HG03521 (cell line): ENCODE measurements around the gene SNRNP48.

Source experiments
- ATAC-seq: cut with Tn5 transposase; IDR thresholded peaks from one replicate; pipeline ENCODE4 v1.9.1; 2021; ENCODE audit warnings: mild to moderate bottlenecking, moderate library complexity; ENCODE audit not compliant: unreplicated experiment

The SNRNP48 gene

DNA sequence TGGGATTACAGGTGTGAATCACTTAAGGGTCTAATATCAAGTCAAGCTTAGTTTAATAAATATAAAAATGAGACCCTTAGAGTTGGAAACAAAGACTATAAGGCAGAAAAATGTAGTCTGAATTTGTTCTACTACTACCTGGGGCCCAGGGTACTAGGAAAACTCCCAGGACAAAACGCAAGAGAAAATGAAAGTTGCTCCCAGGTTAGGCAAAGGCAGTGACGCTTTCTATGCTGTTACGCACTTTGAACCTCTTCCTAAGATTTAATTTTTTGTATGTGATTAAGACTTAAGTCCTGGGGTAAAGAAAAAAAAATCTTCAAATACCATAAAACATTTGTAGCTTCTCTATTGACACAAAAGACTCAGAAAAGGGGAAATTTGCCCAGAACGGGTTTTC is 31.2 kb upstream of the SNRNP48 start:
- no peak for ATAC-seq

DNA sequence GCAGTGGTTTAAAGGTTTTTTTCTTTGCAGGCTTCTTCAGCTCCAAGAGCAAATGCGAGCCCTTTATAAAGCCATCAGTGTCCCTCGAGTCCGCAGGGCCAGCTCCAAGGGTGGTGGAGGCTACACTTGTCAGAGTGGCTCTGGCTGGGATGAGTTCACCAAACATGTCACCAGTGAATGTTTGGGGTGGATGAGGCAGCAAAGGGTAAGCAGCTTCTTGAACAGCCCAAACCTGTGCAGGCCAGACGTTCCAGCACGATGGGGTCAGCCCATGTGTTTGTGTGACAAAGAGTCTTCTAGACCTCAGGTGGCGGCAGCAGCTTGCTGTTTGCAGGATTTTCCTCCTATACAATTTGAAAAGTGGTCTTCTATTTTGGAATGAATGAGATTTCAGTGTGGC is 30.8 kb upstream of the SNRNP48 start:
- ATAC-seq: no peak

DNA sequence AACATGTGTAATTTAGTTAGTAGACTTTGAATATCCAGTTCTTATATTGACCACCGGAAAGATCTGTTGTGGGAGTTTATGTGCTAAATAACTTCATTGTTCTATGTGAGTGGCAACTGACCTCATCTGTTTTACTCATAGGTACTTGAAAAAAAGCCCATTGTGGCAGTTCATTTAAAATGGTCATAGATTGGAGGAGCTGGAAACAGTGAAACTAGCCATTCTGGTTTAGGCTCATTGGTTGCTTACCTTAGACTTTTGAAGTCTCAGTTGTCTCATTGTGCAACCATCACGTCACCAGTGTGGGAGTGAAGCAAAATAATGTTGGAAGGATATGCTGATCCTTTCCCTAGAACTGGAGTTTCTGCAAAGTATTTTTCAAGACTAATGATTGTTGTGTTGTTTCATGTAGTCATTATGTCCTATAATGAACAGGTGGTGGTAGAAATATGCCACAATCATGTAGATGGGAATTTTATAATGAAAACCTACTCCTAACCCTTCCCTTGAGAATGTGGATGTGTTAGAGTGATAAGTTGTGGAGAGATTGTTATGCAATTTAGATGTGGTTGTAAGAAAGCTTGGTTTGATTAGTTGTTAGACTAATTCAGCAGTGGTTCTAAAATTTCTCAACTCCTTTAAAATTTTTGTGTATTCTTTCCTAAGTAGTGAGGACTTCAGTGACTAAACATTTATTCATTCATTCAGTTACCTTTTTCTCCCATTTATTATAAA is 30.2 kb upstream of the SNRNP48 start:
- ATAC-seq: no peak

DNA sequence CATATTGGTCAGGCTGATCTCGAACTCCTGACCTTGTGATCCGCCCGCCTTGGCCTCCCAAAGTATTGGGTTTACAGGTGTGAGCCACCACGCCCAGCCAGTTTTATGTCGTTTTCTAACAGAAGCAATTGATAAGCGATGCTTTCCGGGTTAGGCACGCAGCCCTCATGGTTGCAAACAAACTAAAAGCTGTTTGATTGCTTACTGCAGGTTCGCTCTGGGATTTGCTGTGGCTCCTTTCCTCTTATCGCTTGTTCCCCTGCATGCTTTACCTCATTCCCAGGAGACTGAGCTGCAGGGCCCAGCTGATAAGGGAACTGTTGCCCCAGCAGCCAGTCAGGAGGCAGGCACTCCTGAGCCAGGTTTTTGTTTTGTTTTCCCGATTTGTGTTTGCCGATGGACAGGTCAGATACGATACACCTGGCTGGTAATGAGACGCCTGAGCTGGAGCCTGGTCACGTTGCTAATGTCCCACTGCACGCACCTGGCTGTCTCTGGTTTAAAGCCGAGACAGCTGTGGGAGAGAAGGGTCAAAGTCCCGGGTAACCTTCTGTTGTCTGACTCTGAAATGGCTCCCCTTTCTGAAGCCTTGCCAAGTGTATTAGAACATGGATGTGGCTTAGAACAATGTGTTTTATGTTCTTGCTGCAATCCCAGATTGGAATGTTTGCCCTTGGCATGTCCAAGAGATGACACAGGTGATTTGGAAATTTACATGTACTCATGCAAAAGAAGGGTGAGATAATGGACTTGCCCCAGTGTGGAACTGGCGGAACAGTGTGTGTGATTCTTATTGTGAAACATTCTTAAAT is 28.6 kb upstream of the SNRNP48 start:
- ATAC-seq: no peak

DNA sequence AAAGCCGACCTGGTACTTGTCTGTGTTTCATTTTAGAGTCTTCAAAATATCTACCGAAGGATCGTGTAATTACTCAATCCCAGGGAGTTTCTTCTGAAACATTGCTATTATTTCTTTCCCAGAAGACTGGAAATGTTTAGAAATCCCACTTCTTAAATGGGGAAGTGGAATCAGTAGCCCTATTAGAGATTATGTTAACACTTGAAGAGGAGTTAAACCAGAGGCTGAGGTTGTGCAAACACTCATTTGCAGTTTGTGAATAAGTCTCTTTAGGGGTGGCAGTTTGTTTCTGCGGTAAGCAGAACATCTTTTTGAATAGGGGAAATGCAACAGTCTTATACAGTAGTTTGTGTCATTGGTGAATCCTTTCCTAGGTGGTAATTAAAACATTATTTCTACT is 27.2 kb upstream of the SNRNP48 start:
- ATAC-seq: no peak

DNA sequence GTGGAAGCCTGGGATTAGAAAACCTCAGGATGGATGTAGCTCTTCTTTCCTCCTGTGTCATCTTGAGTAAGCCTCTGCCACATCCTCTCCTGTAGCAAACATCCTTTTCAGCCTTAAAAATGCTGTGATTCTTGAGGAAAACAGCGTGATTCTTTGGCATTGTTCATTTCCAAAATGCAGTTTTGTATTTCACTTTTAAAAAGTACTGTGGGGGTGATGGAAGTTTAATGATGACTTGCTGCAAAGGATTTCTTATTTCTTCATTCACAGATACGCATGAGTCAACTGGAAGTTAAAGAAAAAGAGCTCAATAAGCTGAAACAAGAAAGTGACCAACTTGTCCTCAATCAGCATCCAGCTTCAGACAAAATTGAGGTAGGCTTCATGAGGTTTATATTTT is 23.9 kb upstream of the SNRNP48 start:
- no peak for ATAC-seq

DNA sequence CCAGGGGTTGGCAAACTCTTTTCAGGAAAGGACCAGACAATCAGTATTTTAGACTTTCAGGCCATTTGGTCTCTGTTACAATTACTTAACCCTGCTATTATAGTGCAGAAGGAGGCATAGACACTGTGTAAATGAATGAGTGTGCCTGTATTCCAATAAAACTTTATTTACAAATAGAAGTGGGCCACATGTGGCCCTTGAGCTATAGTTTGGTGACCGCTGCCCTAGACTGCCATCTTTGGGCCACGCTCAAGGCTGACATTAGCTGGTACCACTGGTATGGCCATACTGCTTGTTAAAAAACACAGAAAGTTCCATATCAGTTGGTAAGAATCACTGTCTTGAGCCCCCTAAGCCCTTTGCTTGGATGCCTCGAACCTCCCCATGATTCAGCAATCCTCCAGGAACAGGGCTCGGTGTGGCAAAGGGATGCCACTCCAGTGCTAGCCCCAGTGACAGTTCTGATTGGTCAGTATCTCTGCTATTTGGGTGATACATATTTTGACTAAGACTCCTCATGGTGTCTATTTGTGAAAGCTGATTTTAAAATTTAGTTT is 23.3 kb upstream of the SNRNP48 start:
- ATAC-seq: no peak

DNA sequence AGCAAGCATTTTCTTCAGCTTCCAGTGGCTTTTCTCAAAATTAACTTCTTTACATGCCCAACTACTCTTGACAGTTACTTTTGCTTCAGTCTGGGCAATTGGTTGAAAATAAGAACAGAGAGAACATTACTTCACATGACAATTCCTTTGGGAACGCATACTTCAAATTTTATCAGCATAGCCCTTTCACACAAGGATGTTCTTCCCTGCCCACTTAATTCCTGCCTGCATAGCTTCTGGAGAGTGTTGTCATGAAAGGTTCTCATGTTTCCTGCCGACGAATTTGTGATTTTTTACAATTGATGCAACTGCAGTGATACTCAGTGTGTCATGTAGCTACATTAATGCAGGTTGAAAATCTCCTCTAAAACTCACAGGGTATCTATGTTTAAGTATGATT is 22.0 kb upstream of the SNRNP48 start:
- no peak for ATAC-seq

DNA sequence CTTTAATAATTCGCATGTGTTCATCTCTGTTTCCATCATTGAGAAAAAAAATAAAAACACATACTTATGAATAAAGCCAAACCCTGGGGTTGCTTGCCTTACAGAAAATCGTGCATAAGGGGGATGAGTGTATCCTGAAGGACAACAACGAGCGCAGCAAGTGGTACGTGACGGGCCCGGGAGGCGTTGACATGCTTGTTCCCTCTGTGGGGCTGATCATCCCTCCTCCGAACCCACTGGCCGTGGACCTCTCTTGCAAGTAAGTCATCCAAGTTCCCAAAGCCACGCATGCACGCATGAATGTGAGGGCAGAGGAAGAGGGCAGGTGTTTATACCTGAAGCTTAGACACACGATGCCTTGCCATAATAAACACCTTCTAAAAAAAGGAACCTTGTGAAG is 20.9 kb upstream of the SNRNP48 start:
- no peak for ATAC-seq

DNA sequence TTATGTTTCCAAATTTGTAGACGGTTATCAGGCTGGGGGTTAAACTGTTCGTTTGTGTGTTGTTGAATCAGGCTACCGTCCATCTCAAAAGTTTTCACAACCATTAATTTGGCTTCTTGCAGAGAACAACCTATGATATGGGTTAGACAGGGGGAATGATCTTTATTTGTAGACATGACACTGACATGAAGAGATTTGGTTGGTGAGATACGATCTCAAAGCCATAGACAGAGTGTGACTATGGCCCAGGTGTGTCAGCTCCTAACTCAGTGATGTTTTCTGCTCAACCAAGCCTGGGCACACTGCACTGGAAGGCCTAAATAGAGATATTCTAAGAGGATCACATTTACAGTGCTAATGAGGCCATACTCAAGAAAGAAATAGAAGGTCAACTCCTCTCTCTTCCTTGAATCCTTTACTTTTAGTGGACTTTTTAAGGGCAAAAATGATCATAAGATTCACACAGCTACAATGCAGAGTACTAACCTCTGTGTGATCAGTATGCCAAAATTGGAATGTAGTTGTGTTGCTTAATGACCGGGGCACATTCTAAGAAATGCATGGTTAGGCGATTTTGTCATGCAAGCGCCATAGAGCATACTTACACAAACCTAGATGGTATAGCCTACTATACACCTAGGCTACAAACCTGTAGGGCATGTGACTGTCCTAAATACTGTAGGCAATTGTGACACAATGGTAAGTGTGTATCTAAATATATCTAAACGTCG is 17.6 kb upstream of the SNRNP48 start:
- no peak for ATAC-seq

DNA sequence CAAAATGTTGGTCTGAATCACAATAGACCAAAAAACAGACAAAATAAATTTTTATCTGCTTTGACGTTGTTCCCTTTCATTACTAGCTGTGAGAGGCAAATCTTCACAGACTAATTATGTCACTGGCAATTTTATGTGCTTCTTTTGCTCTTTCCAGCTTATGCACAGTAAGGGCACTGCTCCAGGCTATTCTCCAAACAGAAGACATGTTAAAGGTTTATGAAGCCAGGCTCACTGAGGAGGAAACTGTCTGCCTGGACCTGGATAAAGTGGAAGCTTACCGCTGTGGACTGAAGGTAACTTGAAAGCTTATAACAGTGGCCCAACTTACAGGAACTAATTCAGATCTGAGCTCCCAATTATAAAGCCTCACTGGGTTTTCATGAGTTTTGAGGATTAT is 15.5 kb upstream of the SNRNP48 start:
- no peak for ATAC-seq

DNA sequence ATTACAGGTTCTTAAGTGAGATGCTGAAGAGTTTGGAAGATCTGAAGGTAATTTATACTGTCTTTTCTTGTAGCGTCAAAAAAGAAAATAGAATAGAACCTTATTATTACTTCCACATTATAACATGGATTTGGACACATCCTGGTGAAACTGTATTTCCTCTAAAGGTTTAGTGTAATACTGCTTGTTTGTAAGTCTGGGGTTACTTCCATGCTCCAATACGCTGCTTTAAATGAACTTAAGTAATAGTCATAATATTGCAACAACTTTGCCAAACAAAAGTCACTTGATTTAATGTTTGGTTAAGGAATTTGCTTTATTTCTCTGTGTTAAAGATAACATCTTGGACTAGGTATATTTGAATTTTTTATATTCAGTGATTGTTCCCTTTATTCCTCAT is 11.5 kb upstream of the SNRNP48 start:
- ATAC-seq: no peak

DNA sequence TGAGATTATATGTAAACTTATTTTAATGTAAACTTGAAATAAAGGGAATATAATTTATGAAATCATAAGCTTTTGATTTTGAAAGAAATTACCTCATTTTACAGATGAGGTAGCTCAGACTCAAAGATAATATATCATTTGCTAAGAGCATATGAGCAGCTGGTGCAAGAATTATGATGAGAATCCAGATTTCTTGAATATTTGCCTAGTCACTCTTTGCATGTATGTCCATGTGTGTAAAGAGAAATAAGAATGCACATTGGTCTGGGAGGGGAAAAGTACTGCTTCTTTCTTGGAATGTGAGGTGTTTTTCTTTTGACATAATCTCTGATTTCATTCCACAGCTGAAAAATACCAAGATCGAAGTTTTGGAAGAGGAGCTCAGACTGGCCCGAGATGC is 11.1 kb upstream of the SNRNP48 start:
- ATAC-seq: no peak

DNA sequence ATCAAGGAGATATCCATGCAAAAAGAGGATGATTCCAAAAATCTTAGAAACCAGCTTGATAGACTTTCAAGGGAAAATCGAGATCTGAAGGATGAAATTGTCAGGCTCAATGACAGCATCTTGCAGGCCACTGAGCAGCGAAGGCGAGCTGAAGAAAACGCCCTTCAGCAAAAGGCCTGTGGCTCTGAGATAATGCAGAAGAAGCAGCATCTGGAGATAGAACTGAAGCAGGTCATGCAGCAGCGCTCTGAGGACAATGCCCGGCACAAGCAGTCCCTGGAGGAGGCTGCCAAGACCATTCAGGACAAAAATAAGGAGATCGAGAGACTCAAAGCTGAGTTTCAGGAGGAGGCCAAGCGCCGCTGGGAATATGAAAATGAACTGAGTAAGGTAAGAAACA is 10.1 kb upstream of the SNRNP48 start:
- ATAC-seq: no peak

DNA sequence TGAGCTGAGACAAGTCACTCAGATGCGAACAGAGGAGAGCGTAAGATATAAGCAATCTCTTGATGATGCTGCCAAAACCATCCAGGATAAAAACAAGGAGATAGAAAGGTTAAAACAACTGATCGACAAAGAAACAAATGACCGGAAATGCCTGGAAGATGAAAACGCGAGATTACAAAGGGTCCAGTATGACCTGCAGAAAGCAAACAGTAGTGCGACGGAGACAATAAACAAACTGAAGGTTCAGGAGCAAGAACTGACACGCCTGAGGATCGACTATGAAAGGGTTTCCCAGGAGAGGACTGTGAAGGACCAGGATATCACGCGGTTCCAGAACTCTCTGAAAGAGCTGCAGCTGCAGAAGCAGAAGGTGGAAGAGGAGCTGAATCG is 9.5 kb upstream of the SNRNP48 start:
- ATAC-seq: no peak

DNA sequence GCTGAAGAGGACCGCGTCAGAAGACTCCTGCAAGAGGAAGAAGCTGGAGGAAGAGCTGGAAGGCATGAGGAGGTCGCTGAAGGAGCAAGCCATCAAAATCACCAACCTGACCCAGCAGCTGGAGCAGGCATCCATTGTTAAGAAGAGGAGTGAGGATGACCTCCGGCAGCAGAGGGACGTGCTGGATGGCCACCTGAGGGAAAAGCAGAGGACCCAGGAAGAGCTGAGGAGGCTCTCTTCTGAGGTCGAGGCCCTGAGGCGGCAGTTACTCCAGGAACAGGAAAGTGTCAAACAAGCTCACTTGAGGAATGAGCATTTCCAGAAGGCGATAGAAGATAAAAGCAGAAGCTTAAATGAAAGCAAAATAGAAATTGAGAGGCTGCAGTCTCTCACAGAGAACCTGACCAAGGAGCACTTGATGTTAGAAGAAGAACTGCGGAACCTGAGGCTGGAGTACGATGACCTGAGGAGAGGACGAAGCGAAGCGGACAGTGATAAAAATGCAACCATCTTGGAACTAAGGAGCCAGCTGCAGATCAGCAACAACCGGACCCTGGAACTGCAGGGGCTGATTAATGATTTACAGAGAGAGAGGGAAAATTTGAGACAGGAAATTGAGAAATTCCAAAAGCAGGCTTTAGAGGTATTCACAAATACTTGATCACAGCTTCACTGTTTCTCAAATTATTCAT is 8.9 kb upstream of the SNRNP48 start:
- no peak for ATAC-seq

DNA sequence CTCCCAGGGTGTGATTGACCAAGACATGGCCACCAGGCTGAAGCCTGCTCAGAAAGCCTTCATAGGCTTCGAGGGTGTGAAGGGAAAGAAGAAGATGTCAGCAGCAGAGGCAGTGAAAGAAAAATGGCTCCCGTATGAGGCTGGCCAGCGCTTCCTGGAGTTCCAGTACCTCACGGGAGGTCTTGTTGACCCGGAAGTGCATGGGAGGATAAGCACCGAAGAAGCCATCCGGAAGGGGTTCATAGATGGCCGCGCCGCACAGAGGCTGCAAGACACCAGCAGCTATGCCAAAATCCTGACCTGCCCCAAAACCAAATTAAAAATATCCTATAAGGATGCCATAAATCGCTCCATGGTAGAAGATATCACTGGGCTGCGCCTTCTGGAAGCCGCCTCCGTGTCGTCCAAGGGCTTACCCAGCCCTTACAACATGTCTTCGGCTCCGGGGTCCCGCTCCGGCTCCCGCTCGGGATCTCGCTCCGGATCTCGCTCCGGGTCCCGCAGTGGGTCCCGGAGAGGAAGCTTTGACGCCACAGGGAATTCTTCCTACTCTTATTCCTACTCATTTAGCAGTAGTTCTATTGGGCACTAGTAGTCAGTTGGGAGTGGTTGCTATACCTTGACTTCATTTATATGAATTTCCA is 4.6 kb upstream of the SNRNP48 start:
- ATAC-seq: no peak

DNA sequence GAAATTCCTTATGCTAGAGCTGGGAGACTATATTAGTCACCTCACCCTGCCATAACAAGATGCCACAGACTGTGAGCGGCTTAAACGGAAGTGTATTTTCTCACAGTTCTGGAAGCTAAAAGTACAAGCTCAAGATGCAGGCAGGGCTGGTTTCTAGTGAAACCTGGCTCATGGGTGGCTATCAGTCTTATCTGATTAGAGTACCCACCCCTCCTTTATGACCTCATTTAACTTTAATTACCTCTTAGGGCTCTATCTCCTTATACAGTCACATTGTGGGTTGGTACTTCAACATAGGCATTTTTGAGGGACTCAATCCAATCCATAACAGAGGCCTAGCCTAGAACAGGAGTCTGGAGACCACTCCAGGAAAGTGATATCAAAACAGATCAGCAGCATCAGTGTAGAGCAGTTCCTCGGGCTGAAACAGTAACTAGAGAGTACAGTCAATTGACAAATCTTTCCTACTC is 2.3 kb upstream of the SNRNP48 start:
- no peak for ATAC-seq

DNA sequence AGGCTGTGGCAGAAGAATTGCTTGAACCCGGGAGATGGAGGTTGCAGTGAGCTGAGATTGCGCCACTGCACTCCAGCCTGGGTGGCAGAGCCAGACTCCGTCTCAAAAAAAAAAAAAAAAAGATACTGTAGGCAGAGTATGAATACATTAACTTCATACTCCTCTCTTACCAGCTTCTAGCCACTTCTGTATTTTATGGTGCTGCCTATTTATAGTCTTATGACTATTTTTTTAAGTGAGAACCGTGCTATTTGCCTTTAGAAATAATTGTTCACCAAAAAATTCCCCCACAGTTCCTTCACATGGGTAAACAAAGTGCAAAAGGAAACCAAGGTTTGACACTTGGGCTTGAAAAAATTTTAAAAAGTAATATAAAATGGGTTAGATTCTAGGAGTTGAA is 1.5 kb upstream of the SNRNP48 start:
- no peak for ATAC-seq

DNA sequence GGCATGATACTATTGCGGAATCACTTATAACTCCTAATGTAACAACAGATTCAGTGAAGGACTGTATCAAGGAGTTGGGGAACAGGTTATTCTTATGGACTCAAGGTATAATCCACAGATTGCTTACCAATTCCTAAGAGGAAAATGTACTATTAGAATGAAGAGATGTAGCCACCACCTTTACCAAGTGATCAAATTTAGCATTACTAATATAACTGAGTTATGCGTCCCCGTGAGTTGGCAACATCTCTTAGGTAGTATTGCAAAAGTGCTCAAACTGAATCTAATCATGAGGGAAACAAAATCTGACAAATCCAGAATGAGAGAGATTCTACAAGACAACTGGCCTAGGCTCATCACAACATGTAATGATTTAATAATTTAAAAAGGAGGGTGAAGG is 777 bp upstream of the SNRNP48 start:
- no peak for ATAC-seq
